HepG2 (cell line): Measurements from ENCODE around the gene GPR37L1. TPM values are rescaled to one million over a fixed set of nuclear protein-coding genes. Genes with fewer than 3 reads are reported as not detected.
A peak's percentile ranks its signal among the peaks of the same experiment; 100 is the strongest.

Experiments used
- ASH2L ChIP-seq: fragments of 300-600, 200-600 bp; sonication (generic); IDR thresholded peaks from 2 replicates; pipeline ENCODE4 v1.7.0; 2017; ENCODE audit warnings: low read depth, mild to moderate bottlenecking, moderate library complexity, mixed read lengths, low read length; ENCODE audit not compliant: insufficient read length
- CREB1 ChIP-seq, 2 experiments: fragments of 450-650 bp in 1 of 2; IDR thresholded peaks; 2 replicates each; pipeline ENCODE4 v1.6.1; 2016 to 2017; ENCODE audit warnings: control low read depth in 1 of 2, mild to moderate bottlenecking in 1 of 2, missing compliant biosample characterization in 1 of 2, missing genetic modification characterization in 1 of 2
- FOXO1 ChIP-seq: sonication (generic); formaldehyde crosslinking; IDR thresholded peaks from 2 replicates; pipeline ENCODE4 v1.4.0; 2020; ENCODE audit warnings: missing genetic modification reagents
- JARID2 ChIP-seq: sonication (generic); formaldehyde crosslinking; IDR thresholded peaks from 2 replicates; pipeline ENCODE4 v1.8.1; 2023; ENCODE audit warnings: missing genetic modification reagents, inconsistent platforms; ENCODE audit not compliant: insufficient replicate concordance
- KAT7 ChIP-seq: IDR thresholded peaks from 2 replicates; pipeline ENCODE4 v1.6.1; 2018; ENCODE audit warnings: borderline replicate concordance, missing compliant biosample characterization
- KIAA2018 ChIP-seq: sonication (generic); formaldehyde crosslinking; IDR thresholded peaks from 2 replicates; pipeline ENCODE4 v1.5.0; 2020; ENCODE audit warnings: mild to moderate bottlenecking, missing genetic modification reagents, borderline replicate concordance
- KLF6 ChIP-seq: IDR thresholded peaks from 2 replicates; pipeline ENCODE4 v1.8.0; 2016; ENCODE audit warnings: missing biosample characterization, missing genetic modification reagents
- ZNF230 ChIP-seq: sonication (generic); formaldehyde crosslinking; IDR thresholded peaks from 2 replicates; pipeline ENCODE4 v1.4.0; 2020; ENCODE audit warnings: mild to moderate bottlenecking, missing genetic modification reagents
- ZNF317 ChIP-seq: sonication (generic); formaldehyde crosslinking; IDR thresholded peaks from 2 replicates; pipeline ENCODE4 v1.5.0; 2020; ENCODE audit warnings: mild to moderate bottlenecking, missing genetic modification reagents
- ZNF552 ChIP-seq: sonication (generic); formaldehyde crosslinking; IDR thresholded peaks from 2 replicates; pipeline ENCODE4 v1.9.0; 2022; ENCODE audit warnings: missing genetic modification reagents, mild to moderate bottlenecking, borderline replicate concordance
- ZNF709 ChIP-seq: sonication (generic); formaldehyde crosslinking; IDR thresholded peaks from 2 replicates; pipeline ENCODE4 v1.5.0; 2020; ENCODE audit warnings: mild to moderate bottlenecking, missing genetic modification reagents
- polyA plus RNA-seq, 8 experiments: library from polyadenylated mRNA; depleted of rRNA in 3 of 8; stranded (reverse) in 7 of 8; unstranded in 1 of 8; fragments of >200 nt; fragmentation: Illumina TruSeq in 4 of 8; extraction: Trizol in 4 of 8; gene quantifications; 2 replicates each; pipeline versions ENCODE4 v1.2.1 to v1.2.3, GENCODE V29; 2011 to 2016; ENCODE audit warnings: low read depth in 4 of 8, missing spikeins in 1 of 8, mixed read lengths in 1 of 8; ENCODE audit not compliant: insufficient read depth in 1 of 8
- total RNA-seq, 5 experiments: library from RNA; depleted of rRNA; stranded (reverse); fragments of >200 nt; fragmentation: Illumina TruSeq; extraction: Trizol; gene quantifications; 2 replicates each; pipeline ENCODE4 v1.2.3, GENCODE V29; 2016; ENCODE audit warnings: low read depth in 1 of 5
- TF ChIP-seq, protein P1 (sequence below): sonication (generic); formaldehyde crosslinking; IDR thresholded peaks from 2 replicates; pipeline ENCODE4 v1.4.0; 2020; ENCODE audit warnings: missing genetic modification reagents, mild to moderate bottlenecking, borderline replicate concordance
- TF ChIP-seq, protein P2 (sequence below): IDR thresholded peaks from 2 replicates; pipeline ENCODE4 v1.6.1; 2016
- TF ChIP-seq, protein P3 (sequence below): sonication (generic); formaldehyde crosslinking; IDR thresholded peaks from 2 replicates; pipeline ENCODE4 v1.5.0; 2020; ENCODE audit warnings: missing genetic modification reagents
- TF ChIP-seq, protein P4 (sequence below): sonication (generic); formaldehyde crosslinking; IDR thresholded peaks from 2 replicates; pipeline ENCODE4 v1.8.0; 2022; ENCODE audit warnings: low read depth, missing genetic modification reagents

The GPR37L1 gene
- total and polyA plus RNA-seq, 2 of the 13 experiments (the other 11 are each of a cell fraction or from before 2014, with no cell fraction given) = 0.13 TPM; not detected in 1

- TF ChIP-seq, protein P1, sequence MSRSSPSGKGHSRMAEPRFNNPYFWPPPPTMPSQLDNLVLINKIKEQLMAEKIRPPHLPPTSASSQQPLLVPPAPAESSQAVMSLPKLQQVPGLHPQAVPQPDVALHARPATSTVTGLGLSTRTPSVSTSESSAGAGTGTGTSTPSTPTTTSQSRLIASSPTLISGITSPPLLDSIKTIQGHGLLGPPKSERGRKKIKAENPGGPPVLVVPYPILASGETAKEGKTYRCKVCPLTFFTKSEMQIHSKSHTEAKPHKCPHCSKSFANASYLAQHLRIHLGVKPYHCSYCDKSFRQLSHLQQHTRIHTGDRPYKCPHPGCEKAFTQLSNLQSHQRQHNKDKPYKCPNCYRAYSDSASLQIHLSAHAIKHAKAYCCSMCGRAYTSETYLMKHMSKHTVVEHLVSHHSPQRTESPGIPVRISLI (CRISPR knock-in tag) = peak; percentile 17; the same call in 1 of the 2 replicates
- TF ChIP-seq KAT7 (CRISPR knock-in tag) (no peak), KLF6 (CRISPR knock-in tag) (no peak), KIAA2018 (CRISPR knock-in tag) (no peak), ASH2L (peak; percentile 89), ZNF230 (CRISPR knock-in tag) (no peak), CREB1 (IDR thresholded peaks at IDR 0.05) (no peak), CREB1 (CRISPR knock-in tag; IDR thresholded peaks at IDR 0.05) (no peak), ZNF709 (CRISPR knock-in tag) (no peak; the same call in none of the 2 replicates), ZNF317 (0 out of 2 replicates have a peak, but pooled peaks have one; percentile 50), JARID2 (CRISPR knock-in tag) (no peak), ZNF552 (CRISPR knock-in tag) (no peak), FOXO1 (CRISPR knock-in tag) (no peak; the same call in 1 of the 2 replicates)
- TF ChIP-seq, protein P2, sequence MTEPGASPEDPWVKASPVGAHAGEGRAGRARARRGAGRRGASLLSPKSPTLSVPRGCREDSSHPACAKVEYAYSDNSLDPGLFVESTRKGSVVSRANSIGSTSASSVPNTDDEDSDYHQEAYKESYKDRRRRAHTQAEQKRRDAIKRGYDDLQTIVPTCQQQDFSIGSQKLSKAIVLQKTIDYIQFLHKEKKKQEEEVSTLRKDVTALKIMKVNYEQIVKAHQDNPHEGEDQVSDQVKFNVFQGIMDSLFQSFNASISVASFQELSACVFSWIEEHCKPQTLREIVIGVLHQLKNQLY (CRISPR knock-in tag) = peak; percentile 38; the same call in 1 of the 2 replicates
- TF ChIP-seq, protein P3, sequence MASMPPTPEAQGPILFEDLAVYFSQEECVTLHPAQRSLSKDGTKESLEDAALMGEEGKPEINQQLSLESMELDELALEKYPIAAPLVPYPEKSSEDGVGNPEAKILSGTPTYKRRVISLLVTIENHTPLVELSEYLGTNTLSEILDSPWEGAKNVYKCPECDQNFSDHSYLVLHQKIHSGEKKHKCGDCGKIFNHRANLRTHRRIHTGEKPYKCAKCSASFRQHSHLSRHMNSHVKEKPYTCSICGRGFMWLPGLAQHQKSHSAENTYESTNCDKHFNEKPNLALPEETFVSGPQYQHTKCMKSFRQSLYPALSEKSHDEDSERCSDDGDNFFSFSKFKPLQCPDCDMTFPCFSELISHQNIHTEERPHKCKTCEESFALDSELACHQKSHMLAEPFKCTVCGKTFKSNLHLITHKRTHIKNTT = no peak
- TF ChIP-seq, protein P4, sequence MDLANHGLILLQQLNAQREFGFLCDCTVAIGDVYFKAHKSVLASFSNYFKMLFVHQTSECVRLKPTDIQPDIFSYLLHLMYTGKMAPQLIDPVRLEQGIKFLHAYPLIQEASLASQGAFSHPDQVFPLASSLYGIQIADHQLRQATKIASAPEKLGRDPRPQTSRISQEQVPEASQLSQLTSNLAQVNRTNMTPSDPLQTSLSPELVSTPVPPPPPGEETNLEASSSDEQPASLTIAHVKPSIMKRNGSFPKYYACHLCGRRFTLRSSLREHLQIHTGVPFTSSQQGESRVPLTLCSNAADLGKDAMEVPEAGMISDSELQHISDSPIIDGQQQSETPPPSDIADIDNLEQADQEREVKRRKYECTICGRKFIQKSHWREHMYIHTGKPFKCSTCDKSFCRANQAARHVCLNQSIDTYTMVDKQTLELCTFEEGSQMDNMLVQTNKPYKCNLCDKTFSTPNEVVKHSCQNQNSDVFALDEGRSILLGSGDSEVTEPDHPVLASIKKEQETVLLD (CRISPR knock-in tag) = no peak; the same call in 1 of the 2 replicates
These were observed 37.7 kb upstream of the GPR37L1 start (continued) for GRCh38 chr1:202084791-202085681.
